HFFc6 (cell line): Measurements from ENCODE around the gene MREG. TPM values are rescaled to one million over a fixed set of nuclear protein-coding genes. Genes with fewer than 3 reads are reported as not detected.
A peak's percentile ranks its signal among the peaks of the same experiment; 100 is the strongest.

Source experiments
- DNase-seq: peaks from one replicate; pipeline ENCODE4 v3.0.0-alpha.2; 2018
- H3K27ac Mint-ChIP-seq: 2 replicates; pipeline ENCODE4 v1.8.0; 2020; ENCODE audit warnings: mild to moderate bottlenecking, mixed read lengths
- H3K27me3 Mint-ChIP-seq: 2 replicates; pipeline ENCODE4 v1.8.0; 2021; ENCODE audit warnings: mild to moderate bottlenecking, moderate library complexity, mixed read lengths; ENCODE audit not compliant: insufficient read depth
- H3K36me3 Mint-ChIP-seq: 2 replicates; pipeline ENCODE4 v1.8.0; 2021; ENCODE audit warnings: low read depth, mixed read lengths
- H3K4me1 Mint-ChIP-seq: 2 replicates; pipeline ENCODE4 v1.8.0; 2020; ENCODE audit warnings: low read depth, mixed read lengths
- H3K4me3 Mint-ChIP-seq: 2 replicates; pipeline ENCODE4 v1.8.0; 2020; ENCODE audit warnings: mild to moderate bottlenecking, moderate library complexity, mixed read lengths
- H3K9me3 Mint-ChIP-seq: 2 replicates; pipeline ENCODE4 v1.8.0; 2020; ENCODE audit warnings: mild to moderate bottlenecking, mixed read lengths
- CTCF ChIP-seq: fragments of 200-600 bp; sonication (generic); IDR thresholded peaks from 2 replicates; pipeline ENCODE4 v1.5.0; 2021; ENCODE audit warnings: antibody characterized with exemption, mild to moderate bottlenecking
- total RNA-seq, 6 experiments: library from RNA; stranded (reverse); fragmentation: NEBNext Ultra II Directional; extraction: Animal tissue kit (Norgen Biotek cat#: 25700); gene quantifications; 2 replicates in 1 of 6; 3 replicates in 5 of 6; pipeline ENCODE4 v1.2.3, GENCODE V29; 2021

The MREG gene
- total RNA-seq, 6 experiments from 2014 or later: 2.0 to 3.5 (median 3.2) TPM

- H3K4me3 Mint-ChIP-seq: no peak overlapping the region
- H3K36me3 Mint-ChIP-seq: no peaks in the 10 kb centered on the region
- H3K27me3 Mint-ChIP-seq: peaks cover 6% of the 10 kb centered on the region
- no peaks in the 10 kb centered on the region; the same call in 1 of the 2 replicates for H3K9me3 Mint-ChIP-seq
- peak; percentile 4 for DNase-seq
- TF ChIP-seq CTCF: no peak
- no peak overlapping the region for H3K27ac Mint-ChIP-seq
- H3K4me1 Mint-ChIP-seq: peaks cover 32% of the 10 kb centered on the region
Measured at GRCh38 chr2:215970425-215970824, 42.9 kb downstream of the MREG start.

GRCh38 chr2:215969131-215969841, 44.1 kb downstream of the MREG start:
- TF ChIP-seq CTCF: no peak
- no peaks in the 10 kb centered on the region; the same call in 1 of the 2 replicates for H3K9me3 Mint-ChIP-seq
- no peak for DNase-seq

DNA sequence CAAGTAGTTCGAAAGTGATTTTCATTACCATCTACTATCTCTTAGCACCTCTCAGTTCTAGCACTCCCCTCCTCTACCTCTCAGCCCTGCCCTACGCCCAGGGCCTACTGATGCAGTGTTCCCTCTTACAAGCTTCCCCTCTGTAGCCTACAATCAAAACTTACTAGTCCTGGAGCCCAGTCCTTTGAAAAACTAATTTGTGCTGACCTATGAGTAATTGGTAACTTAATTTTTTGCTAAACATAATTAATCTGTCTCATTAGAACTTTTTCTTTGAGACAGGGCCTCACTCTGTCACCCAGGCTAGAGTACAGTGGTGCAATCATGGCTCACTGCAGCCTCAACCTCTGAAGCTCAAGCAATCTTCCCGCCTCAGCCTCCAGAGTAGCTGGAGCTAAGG, 44.9 kb downstream of the MREG start:
- no peak overlapping the region for H3K27ac Mint-ChIP-seq

More at GRCh38 chr2:215969131-215969841, 44.1 kb downstream of the MREG start:
- H3K27me3 Mint-ChIP-seq: peaks cover 6% of the 10 kb centered on the region
- H3K36me3 Mint-ChIP-seq: no peaks in the 10 kb centered on the region
- no peak overlapping the region for H3K4me3 Mint-ChIP-seq
- H3K4me1 Mint-ChIP-seq: peaks cover 31% of the 10 kb centered on the region
- no peak overlapping the region for H3K27ac Mint-ChIP-seq

DNA sequence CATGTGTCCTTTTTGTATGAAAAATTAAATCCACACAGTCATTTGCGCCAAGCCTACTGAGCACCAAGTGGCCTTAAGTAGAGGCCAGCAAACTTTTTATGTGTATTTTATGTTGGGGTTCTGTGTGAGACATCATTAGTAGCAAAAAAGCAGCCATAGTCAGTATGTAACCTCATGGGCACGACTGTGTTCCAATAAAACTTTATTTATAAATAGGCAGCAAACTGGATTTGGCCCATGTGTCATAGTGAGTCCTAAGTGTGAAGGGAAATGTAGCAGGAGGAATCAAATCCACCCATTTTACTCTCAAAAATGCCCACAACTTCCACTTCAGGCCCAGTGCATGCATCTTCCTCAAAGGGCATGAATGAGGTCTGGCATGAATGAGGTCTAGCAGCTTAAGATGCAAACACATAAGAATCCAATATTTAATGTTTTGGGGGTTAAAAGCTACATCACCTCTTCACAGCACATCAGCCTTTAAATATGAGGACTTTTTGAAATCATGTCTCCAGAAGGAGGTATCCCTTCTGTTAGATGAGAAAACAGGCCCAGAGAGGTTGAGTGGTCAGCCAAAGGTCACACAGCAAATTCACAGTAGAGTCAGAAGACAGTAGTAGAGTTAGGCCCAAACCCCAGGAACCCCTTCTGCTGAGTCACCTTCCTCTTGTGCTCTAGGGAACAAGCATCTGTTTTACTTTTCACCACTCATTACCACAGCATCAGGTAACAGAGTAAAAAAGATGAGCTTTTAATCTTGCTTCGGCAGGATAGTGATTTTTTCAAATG, 45.6 kb downstream of the MREG start:
- Mint-ChIP-seq H3K36me3 (no peaks in the 10 kb centered on the region), H3K27me3 (peaks cover 6% of the 10 kb centered on the region), H3K27ac (no peak overlapping the region), H3K4me1 (peaks cover 24% of the 10 kb centered on the region), H3K4me3 (no peak overlapping the region), H3K9me3 (no peaks in the 10 kb centered on the region; the same call in 1 of the 2 replicates)
- no peak for TF ChIP-seq CTCF
- no peak for DNase-seq

More for the DNA sequence above, 44.9 kb downstream of the MREG start:
- no peaks in the 10 kb centered on the region; the same call in 1 of the 2 replicates for H3K9me3 Mint-ChIP-seq
- H3K4me1 Mint-ChIP-seq: peaks cover 24% of the 10 kb centered on the region
- peaks cover 6% of the 10 kb centered on the region for H3K27me3 Mint-ChIP-seq
- no peak for DNase-seq
- no peak overlapping the region for H3K4me3 Mint-ChIP-seq
- no peaks in the 10 kb centered on the region for H3K36me3 Mint-ChIP-seq
- no peak for TF ChIP-seq CTCF

DNA sequence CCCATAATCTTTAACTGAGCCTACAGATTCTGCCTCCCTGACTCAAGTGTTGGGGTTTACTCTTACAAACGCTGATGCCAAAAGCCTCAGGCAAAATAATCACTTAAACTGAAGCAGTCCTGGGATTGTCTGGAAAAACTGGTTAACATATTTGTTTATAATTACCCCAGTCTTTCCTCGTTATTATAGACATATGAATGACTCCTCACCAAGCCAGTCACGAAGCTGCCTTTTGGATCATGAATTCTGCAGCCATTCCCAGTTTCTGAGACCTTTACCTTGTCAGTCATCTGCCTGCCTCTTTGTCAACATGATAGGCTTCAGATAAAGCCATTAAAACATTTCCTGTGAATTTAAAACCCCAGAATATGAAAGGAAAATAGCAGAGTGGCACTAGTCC, 46.4 kb downstream of the MREG start:
- Mint-ChIP-seq H3K27me3 (peaks cover 6% of the 10 kb centered on the region), H3K4me1 (peaks cover 24% of the 10 kb centered on the region), H3K27ac (no peak overlapping the region), H3K36me3 (no peaks in the 10 kb centered on the region), H3K4me3 (no peak overlapping the region), H3K9me3 (no peaks in the 10 kb centered on the region; the same call in 1 of the 2 replicates)
- TF ChIP-seq CTCF: no peak
- DNase-seq: peak; percentile 63
